HG02763 (cell line): ENCODE measurements around the gene FANCF.
A peak's percentile ranks its signal among the peaks of the same experiment; 100 is the strongest.
"Not testable (repeated sequence)": the region's sequence is repeated elsewhere in the genome, so short reads cannot be mapped to it uniquely, and the experiment has no call there.

ENCODE experiments used
- ATAC-seq: cut with Tn5 transposase; IDR thresholded peaks from one replicate; pipeline ENCODE4 v1.9.1; 2021; ENCODE audit warnings: mild to moderate bottlenecking, moderate library complexity; ENCODE audit not compliant: unreplicated experiment

Gene FANCF, protein sequence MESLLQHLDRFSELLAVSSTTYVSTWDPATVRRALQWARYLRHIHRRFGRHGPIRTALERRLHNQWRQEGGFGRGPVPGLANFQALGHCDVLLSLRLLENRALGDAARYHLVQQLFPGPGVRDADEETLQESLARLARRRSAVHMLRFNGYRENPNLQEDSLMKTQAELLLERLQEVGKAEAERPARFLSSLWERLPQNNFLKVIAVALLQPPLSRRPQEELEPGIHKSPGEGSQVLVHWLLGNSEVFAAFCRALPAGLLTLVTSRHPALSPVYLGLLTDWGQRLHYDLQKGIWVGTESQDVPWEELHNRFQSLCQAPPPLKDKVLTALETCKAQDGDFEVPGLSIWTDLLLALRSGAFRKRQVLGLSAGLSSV

GRCh38 chr11:22625448-22626287 is at the start of gene FANCF:
TSS of gene FANCF (minus strand) at chr11:22625823. CDS start at chr11:22625810, 13 bp downstream.
- ATAC-seq: peak; percentile 96

GRCh38 chr11:22674470-22675439 is 49.1 kb upstream of the FANCF start:
- ATAC-seq: no peak

DNA sequence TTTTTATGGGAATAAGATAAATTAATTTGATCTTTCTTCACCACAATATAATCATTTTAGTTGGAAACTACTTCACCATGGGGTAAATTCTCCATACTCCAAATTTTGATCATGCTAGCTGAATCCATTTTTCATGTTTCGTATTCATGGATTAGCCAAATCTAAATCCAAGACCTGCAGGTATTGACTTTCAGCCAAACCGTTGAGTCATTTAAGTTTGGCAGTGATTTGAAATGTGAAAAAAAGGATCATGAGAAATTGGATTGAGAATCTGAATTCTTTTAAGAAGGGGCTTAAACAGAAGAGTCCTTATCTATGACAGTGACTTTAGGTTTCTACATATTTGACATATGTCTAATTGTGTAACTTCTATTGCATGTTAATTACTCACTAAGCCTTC is 46.1 kb upstream of the FANCF start:
- no peak for ATAC-seq

GRCh38 chr11:22670830-22671229 is 45.2 kb upstream of the FANCF start:
- ATAC-seq: peak; percentile 32

DNA sequence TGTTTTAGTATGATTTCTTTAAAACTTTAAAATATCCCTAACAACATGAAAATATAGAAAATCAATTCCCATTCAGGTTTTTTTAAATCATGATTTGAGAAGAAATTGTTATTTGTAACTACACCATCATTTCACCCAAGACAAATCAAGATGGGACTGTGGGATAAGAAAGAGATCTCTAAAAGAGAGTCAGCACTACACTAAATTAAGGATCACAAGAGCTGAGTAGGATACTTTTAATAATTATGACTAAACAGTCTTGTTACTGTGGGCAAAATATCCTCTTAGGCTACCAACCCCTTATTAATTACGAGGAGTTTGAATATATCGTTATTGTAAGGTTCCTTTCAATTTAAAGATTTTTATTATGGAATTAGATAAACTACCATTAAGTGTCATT is 43.7 kb upstream of the FANCF start:
- ATAC-seq: no peak

DNA sequence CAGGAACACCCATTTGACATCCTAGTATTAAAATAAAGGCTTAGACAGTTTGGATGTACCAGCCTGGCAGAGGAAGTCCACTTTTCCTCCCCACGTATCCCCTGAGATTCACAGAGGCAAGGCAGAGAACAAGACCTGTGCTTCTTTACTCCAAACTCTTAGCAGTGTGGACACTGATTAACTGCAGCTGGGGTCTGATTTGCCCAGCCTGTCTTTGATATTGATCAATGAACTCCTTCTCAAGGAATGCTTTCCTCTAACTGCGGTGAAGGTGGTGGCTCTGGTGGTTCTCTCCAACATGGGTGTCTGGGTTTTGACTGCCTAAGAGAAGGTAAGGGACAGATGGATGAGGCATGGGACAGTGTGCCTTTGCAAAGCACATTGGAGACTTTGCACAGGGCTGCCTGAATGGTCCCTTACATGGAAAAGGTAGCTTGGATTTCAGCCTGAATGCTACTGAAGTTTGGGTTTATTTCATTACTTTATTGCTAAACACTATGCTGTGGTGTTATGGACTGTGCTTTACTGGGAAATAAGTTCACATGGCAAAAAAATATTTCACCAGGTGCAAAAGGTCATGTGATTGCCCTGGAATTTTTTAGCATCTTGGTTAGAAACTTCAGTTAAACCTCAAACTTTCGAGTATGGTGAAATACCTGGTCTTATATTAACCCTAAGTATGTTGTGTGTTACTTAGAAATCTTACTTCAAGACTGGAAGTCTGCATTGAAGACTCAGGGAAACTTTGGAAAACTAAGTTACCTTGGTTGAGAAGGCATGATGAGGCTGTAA is 42.6 kb upstream of the FANCF start:
- peak; percentile 38 for ATAC-seq

GRCh38 chr11:22666688-22667439 is 41.2 kb upstream of the FANCF start:
- ATAC-seq: peak; percentile 47

DNA sequence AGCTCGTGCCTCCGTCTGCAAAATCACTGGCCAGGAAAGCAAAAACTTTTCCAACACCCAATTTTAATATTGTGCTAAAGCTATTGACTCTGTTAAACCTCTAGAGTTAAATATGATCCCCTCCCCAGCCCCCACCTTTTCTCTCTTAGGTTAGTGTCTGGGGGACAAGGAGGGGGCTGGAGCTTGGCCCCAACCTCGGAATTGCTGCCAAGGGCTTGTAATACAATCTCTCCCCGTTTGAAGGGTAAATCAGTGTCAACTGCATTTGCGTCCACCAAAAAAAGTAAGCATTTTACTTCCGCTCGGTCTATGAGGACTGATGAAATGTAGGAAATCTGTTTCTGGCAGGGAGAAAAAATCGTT is 40.7 kb upstream of the FANCF start, which contains the start of gene GAS2:
Gene GAS2, plus strand, starts transcription at position 287 of the 363 bp plus-strand sequence. CDS start 8,259 bp downstream, outside the sequence.
- ATAC-seq: peak; percentile 11

GRCh38 chr11:22659783-22660182 is 34.2 kb upstream of the FANCF start:
- no peak for ATAC-seq

DNA sequence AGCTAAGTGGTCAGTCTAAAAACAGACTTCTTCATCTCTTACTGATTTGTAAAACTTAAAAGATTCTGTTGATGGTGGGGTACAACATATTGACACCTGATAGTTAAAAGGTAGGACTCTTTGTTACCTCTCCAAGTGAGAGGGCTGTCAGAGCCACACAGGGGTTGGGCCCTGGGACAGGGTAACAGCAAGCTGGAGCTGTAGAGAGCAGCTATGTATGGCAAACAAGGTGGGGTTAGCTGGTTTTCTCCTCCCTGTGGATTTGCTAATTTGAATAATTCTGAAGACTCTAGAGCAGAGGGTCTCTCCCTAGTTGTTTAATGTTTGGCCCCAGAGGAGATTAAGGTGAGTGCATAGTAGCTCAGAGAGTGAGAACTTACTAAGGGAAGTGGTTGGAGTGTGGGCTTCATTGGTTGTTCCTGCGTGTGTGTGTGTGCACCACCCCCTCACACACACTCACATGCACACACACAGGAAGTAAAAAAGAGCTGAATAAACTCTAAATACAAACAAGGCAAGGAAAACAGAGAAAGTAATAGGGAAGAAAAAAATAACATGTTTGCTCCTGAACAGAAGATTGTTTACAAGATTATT is 31.6 kb upstream of the FANCF start:
- ATAC-seq: peak; percentile 95

DNA sequence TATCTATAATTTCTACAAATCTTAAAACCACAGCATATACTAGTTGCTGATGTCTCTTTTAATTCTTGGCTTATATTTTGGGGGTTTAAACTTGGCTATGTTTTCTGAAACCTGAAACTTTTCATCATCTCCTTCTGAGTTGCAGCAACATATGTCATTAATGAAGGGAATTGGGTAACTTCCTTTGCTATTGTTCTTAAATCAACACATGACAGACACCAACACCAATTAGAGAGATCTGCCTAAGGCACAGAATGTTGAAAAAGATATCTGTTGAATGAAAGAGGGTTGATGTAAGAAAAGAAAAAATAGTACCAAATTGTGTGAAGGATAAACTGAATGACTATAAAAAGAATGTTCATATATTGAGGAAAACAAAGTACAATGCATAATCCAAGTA is 30.5 kb upstream of the FANCF start:
- no peak for ATAC-seq

DNA sequence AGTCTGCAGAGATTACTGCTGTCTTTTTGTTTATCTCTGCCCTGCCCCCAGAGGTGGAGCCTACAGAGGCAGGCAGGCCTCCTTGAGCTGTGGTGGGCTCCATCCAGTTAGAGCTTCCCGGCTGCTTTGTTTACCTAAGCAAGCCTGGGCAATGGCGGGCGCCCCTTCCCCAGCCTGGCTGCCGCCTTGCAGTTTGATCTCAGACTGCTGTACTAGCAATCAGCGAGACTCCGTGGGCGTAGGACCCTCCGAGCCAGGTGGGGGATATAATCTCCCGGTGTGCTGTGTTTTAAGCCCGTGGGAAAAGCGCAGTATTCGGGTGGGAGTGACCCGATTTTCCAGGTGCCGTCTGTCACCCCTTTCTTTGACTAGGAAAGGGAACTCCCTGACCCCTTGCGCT is 26.7 kb upstream of the FANCF start:
- not testable (repeated sequence) for ATAC-seq

DNA sequence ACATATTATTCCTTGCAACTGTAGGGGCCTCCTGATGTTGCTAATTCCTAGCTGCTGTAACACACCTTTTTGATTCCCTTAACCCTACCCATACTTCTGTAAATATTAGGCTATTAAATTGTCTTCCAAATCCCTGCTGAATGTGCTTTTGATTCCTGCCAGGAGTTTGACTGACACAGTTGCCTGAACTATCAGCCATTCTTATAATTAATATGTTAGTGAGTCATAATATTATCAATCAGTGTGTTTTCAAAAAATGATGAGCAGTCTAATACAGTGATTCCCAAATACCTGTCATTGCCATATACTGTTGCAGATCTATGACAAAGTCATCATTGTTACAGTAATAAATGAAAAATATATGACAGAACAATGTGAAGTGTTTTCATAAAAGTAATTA is 15.9 kb upstream of the FANCF start:
- no peak for ATAC-seq

GRCh38 chr11:22640862-22641261 is 15.2 kb upstream of the FANCF start:
- no peak for ATAC-seq

- no peak for ATAC-seq
Observed at GRCh38 chr11:22635689-22636088, 10.1 kb upstream of the FANCF start.

DNA sequence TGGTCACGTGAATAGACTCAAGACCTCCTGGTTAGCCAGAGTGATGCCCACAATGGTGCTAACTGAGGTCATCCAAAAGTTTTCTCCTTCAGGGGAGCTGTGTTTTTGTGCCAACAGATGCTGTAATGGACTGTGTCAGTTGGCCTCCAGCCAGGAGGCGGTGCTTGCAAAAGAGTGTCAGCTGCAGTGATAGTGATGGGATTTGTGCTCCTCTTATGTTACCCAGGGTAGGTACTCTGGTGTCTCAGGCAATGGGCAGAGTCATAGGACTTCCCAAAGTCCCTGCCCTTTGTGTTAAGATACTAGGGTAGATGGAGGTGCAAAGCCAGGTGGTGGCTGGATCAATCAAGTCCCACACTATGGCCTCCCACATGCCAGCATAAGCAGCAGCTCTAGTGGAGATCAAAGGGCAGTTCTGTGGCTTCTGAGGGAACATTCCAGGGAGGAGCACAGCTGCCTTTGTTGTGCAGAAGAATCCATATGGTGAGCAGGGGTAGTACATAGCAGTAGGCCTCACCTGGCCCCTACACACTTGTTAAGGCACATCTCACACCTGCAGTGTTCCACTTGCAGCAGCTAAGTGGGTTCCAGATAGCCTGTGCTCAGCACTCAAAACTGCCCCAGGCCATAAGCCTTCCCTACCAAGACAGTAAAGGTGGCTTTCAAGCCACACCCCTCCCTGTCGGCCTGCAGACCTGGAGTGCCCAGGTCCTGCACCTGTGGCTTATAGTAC is 9.4 kb upstream of the FANCF start:
- ATAC-seq: no peak

GRCh38 chr11:22633354-22633902 is 7.8 kb upstream of the FANCF start:
- ATAC-seq: no peak

DNA sequence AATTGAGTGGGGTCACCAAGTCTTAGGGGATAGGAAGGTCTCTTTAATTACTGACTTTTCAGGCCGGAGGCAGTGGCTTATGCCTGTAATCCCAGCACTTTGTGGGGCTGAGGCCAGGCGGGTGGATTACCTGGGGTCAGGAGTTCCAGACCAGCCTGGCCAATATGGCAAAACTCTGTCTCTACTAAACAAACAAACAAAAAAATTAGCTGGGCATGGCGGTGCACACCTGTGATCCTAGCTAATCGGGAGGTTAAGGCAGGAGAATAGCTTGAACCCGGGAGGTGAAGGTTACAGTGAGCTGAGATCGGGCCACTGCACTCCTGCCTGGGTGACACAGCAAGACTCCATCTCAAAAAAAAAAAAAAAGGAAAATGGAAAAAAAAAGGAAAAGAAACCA is 1.8 kb upstream of the FANCF start:
- ATAC-seq: no peak
